Stimulated activated CD4-positive, alpha-beta T cell treated with anti-CD3 and anti-CD28 coated beads, Interleukin-4, amount 100 ng/mL, for 48 hours (primary cell): ENCODE data around the gene TMEM101.
"Not testable (repeated sequence)": the region's sequence is repeated elsewhere in the genome, so short reads cannot be mapped to it uniquely, and the experiment has no call there.

Source experiments
- DNase-seq, 2 donors: peaks; one replicate each; pipeline ENCODE4 v3.0.0-alpha.2; 2020; ENCODE audit warnings: low read depth in 2 of 2

The TMEM101 gene

GRCh38 chr17:44023545-44024270 is 8.9 kb upstream of the TMEM101 start:
- no peak for DNase-seq

- DNase-seq = no peak
These were observed 7.5 kb upstream of the TMEM101 start for GRCh38 chr17:44022246-44022645.

DNA sequence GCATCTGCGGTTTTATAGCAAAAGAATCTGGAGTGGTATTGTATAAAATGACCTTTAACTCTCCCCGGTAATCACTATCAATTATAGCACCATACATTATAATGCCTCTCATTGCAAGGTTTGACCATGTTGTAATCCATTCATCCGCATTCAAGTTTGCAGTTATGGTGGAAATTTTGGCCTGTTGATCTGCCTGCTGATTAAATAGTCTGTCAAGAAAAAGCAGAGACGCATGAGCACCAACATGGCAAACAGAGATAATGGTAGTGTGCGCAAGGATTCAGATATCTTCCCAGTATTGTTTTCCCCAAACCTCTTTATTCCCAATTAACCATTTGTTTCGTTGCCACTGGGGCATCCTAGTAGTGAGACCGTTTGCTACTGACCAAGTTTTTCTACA is 6.5 kb upstream of the TMEM101 start:
- DNase-seq = not testable (repeated sequence)

- no peak for DNase-seq
These were observed 678 bp downstream of the TMEM101 start for GRCh38 chr17:44014133-44014436.

DNA sequence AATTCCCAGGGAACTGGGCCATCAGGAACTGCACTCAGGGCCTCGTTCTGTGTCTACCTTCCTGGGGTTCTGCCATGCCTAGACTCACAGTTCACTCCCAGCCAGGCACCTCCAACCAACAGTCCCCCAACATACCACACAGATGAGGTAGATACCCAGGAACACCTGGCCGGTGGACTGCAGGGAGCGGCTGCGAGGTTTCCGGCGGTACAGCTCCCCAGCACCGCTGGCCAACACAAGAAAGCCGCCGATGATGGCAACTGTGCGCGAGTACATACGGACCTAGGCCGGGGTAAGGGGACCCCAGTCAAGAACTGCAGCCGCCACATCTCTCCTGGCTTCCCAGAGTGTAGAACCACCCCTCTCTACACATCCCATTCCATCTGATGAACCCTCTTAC is 1.9 kb downstream of the TMEM101 start:
- DNase-seq = no peak

DNA sequence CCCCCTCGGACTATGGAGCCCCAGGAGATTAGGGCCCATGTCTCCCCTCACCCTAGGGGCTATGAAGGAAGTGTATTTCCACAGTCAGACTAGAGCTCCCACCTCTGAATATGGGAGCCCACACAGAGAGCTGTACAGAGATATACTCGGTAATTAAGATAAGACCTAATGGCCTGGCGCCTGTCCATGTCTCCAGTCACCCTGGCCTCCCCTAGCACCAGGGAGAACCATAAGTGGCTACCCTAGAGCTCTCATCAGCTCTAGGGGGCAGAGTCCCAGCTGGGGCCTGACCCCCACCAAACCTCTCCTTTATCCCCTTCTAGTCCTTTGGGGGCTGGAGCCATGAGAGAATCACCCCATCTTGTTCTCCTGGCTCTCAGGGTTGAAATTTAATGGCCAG is 2.4 kb downstream of the TMEM101 start:
- no peak for DNase-seq

GRCh38 chr17:44011876-44012275 is 2.9 kb downstream of the TMEM101 start:
- DNase-seq = no peak

- no peak for DNase-seq
These were observed 3.7 kb downstream of the TMEM101 start for GRCh38 chr17:44010966-44011647.

- no peak for DNase-seq
These were observed 6.4 kb downstream of the TMEM101 start for GRCh38 chr17:44008205-44008909.

- DNase-seq = no peak
These were observed 7.2 kb downstream of the TMEM101 start for GRCh38 chr17:44007346-44008204.

DNA sequence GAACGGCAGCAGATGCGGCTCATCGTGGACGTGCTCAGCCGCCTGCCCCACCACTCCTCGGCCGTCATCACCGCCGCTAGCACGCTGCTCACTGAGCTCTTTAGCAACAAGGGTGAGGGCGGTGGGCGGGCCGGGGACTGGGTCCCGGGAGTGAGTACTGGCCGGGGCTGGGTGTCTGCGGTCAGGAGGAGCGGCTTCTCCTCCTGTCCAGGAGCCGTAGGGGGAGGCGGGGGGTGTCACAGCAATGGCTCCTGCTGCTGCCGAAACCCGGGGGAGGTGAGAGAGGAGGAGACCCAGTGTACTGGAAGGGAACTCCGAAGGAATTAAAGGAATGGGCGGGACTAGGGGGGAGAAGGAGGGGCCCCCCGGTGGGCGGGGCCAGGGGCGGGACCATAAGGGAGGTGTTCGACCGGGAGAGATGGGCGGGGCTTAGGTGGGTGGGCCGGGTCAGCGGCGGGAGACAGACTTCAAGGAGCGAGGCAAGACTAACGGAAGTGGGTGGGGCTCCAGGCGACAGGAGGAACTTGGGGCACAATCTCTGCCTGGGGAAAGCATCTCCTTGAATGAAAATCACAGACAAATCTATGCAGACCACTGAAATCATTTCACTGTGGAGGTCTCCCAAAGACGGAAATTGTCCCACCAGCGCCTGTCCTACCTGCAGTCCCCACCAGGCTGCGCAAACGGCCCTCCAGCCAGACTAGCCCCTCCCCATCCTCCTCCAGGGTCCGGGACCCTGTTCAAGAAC is 8.0 kb downstream of the TMEM101 start:
- peak; percentile 100 for DNase-seq

GRCh38 chr17:44006272-44006597 is 8.5 kb downstream of the TMEM101 start:
- no peak for DNase-seq

GRCh38 chr17:44005527-44006271 is 9.1 kb downstream of the TMEM101 start:
- no peak for DNase-seq

GRCh38 chr17:44004761-44005526 is 9.8 kb downstream of the TMEM101 start:
- no peak for DNase-seq

DNA sequence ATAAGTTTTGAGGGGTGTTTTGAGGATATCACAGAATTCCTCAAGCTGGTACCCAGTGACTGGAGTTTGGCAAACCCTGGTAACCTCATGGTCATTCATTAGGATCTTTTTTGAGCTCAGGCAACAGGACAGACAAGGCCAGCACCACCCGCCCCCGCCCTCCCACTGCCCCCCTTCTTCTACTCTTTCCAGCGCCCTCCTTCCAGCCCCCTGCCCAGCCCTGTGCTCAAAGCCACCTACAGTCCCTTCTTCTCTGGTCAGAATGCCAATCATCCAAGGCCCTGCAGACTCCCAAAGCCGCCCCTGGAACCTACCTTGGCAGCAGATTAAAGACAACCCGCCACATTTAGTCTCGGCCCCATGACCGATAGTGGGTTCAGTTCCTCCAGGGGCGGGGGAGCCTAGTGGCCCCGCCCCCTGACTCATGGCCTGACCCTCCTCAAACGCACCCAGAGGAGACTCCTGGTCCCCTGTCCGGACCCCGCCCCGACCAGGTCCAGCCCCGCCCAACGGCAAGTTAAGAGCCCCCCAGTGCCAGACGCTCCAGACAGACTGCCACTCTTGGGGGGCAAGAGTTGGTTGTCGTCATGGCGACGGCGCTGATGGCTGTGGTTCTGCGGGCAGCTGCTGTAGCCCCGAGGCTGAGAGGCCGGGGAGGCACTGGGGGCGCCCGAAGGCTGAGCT is 10.5 kb downstream of the TMEM101 start, which contains the start of gene NAGS:
Gene NAGS, plus strand, starts transcription at position 546 of the 684 bp plus-strand sequence. Its CDS starts 42 bp downstream, at position 588.
- no peak for DNase-seq

- DNase-seq = no peak
These were observed 12.5 kb downstream of the TMEM101 start for GRCh38 chr17:44002141-44002848.

GRCh38 chr17:44001461-44001920 is 13.3 kb downstream of the TMEM101 start:
- no peak for DNase-seq

DNA sequence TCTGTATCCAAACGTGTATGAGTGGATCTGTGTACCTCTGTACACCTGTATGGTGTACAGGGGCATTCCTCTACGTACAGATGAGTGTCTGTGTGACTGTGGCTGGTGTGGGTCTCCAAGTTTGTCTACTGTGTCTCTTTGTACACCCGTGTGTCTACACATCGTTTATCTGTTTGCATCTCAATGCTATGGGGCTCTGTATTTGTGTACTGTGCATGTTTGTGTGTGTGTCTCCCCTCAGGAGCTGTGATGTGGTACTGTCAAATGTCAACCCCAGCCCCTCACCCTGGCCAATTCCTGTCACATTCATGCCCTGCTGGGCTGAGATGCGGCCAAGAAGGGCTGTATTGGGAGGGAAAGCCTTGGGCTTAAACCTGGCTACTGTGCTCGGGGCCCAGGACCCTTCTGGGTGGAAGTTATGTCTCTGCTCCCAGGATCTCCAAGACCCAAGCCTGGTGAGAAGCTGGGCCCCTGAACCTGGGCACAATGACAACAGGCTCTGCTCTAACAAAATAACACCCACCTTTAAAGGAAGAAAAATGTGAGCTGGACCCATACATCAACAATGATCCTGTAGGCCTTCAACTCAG is 13.8 kb downstream of the TMEM101 start:
- no peak for DNase-seq
